DMS53 (cell line): ENCODE data around the gene ZNF775.
A peak's percentile ranks its signal among the peaks of the same experiment; 100 is the strongest.

Source experiments
- DNase-seq: peaks from one replicate; lab custom pipeline; 2025; lab: John Stamatoyannopoulos, UW

The ZNF775 gene

GRCh38 chr7:150412518-150413488, 33.7 kb downstream of the ZNF775 start:
- DNase-seq, result no peak

GRCh38 chr7:150413640-150414081, 34.5 kb downstream of the ZNF775 start:
- DNase-seq, result no peak

- DNase-seq, result peak; percentile 45
Observed at GRCh38 chr7:150415161-150416153, 36.3 kb downstream of the ZNF775 start.

- DNase-seq, result no peak
Observed at GRCh38 chr7:150417239-150417638, 38.1 kb downstream of the ZNF775 start.

GRCh38 chr7:150417863-150418262, 38.7 kb downstream of the ZNF775 start:
- no peak for DNase-seq

- DNase-seq, result no peak
Observed at GRCh38 chr7:150420242-150420641, 41.1 kb downstream of the ZNF775 start.

- DNase-seq, result peak; percentile 93
Observed at GRCh38 chr7:150420987-150421674, 42.0 kb downstream of the ZNF775 start.

- DNase-seq, result no peak
Observed at GRCh38 chr7:150421831-150422230, 42.7 kb downstream of the ZNF775 start.

- no peak for DNase-seq
Observed at GRCh38 chr7:150425670-150426069, 46.5 kb downstream of the ZNF775 start.

GRCh38 chr7:150428671-150429451, 49.7 kb downstream of the ZNF775 start:
- peak; percentile 54 for DNase-seq

- no peak for DNase-seq
Observed at GRCh38 chr7:150429699-150430098, 50.6 kb downstream of the ZNF775 start.

- no peak for DNase-seq
Observed at GRCh38 chr7:150430465-150431085, 51.4 kb downstream of the ZNF775 start.

GRCh38 chr7:150431839-150432658, 52.9 kb downstream of the ZNF775 start:
- DNase-seq, result no peak

GRCh38 chr7:150432915-150433892, 54.1 kb downstream of the ZNF775 start:
- DNase-seq, result no peak

GRCh38 chr7:150434240-150434639, 55.1 kb downstream of the ZNF775 start:
- no peak for DNase-seq

GRCh38 chr7:150435047-150435389, 55.9 kb downstream of the ZNF775 start:
- DNase-seq, result no peak

- no peak for DNase-seq
Observed at GRCh38 chr7:150435390-150436073, 56.4 kb downstream of the ZNF775 start.

- DNase-seq, result no peak
Observed at GRCh38 chr7:150439967-150440366, 60.8 kb downstream of the ZNF775 start.
